HG03520 (cell line): ENCODE measurements around the gene NAA40.

Experiments
- ATAC-seq: cut with Tn5 transposase; IDR thresholded peaks from one replicate; pipeline ENCODE4 v1.9.1; 2021; ENCODE audit warnings: mild to moderate bottlenecking, moderate library complexity; ENCODE audit not compliant: unreplicated experiment

NAA40 gene

GRCh38 chr11:63985812-63986155 lies 47.0 kb downstream of the NAA40 start:
- ATAC-seq: peak; percentile 36

- peak; percentile 83 for ATAC-seq
These were observed 47.5 kb downstream of the NAA40 start, which contains the start of gene OTUB1 for GRCh38 chr11:63986156-63986931. Gene OTUB1 (plus strand): TSS chr11:63986438. CDS start chr11:63986457, 19 bp downstream.

- no peak for ATAC-seq
These were observed 48.2 kb downstream of the NAA40 start for GRCh38 chr11:63986932-63987513.

GRCh38 chr11:63991558-63991957 lies 52.8 kb downstream of the NAA40 start:
- ATAC-seq: no peak

GRCh38 chr11:63993100-63993499 lies 54.3 kb downstream of the NAA40 start:
- no peak for ATAC-seq

- ATAC-seq: no peak
These were observed 55.2 kb downstream of the NAA40 start for GRCh38 chr11:63993993-63994392.

GRCh38 chr11:63996512-63996911 lies 57.7 kb downstream of the NAA40 start:
- no peak for ATAC-seq

- ATAC-seq: no peak
These were observed 58.4 kb downstream of the NAA40 start for GRCh38 chr11:63997104-63997700.

GRCh38 chr11:63997801-63998337 lies 59.1 kb downstream of the NAA40 start:
- no peak for ATAC-seq

- ATAC-seq: no peak
These were observed 60.0 kb downstream of the NAA40 start for GRCh38 chr11:63998558-63999348.

GRCh38 chr11:63999349-64000025 lies 60.7 kb downstream of the NAA40 start:
- no peak for ATAC-seq

GRCh38 chr11:64000026-64000739 lies 61.4 kb downstream of the NAA40 start:
- peak; percentile 54 for ATAC-seq

GRCh38 chr11:64000740-64001483 lies 62.1 kb downstream of the NAA40 start:
- no peak for ATAC-seq

- no peak for ATAC-seq
These were observed 63.0 kb downstream of the NAA40 start for GRCh38 chr11:64001484-64002420.

- no peak for ATAC-seq
These were observed 65.2 kb downstream of the NAA40 start for GRCh38 chr11:64003807-64004589.

GRCh38 chr11:64004590-64004984 lies 65.8 kb downstream of the NAA40 start:
- no peak for ATAC-seq

GRCh38 chr11:64005691-64006090 lies 66.9 kb downstream of the NAA40 start:
- ATAC-seq: no peak
